H1 (cell line): Measurements from ENCODE around the gene AMOT. TPM values are rescaled to one million over a fixed set of nuclear protein-coding genes. Genes with fewer than 3 reads are reported as not detected.

ENCODE experiments used
- CTCF ChIA-PET: fragments of 300-600 bp; sonication (Branson Sonifier 250); formaldehyde crosslinking; loops from one replicate; lab custom pipeline; 2021; ENCODE audit not compliant: partially characterized antibody; lab: Charles Lee
- POLR2A ChIA-PET: fragments of 300-600 bp; sonication (Branson Sonifier 250); formaldehyde crosslinking; loops from one replicate; lab custom pipeline; 2021; ENCODE audit warnings: inconsistent platforms; ENCODE audit not compliant: partially characterized antibody; lab: Charles Lee
- DNase-seq, 2 experiments: peaks; one replicate each; pipeline versions ENCODE4 v3.0.0 to v3.0.0-alpha.2; 2010 to 2022; ENCODE audit warnings: low spot score in 2 of 2, low read depth in 1 of 2, mixed read lengths in 1 of 2
- FAIRE-seq: peaks from 2 replicates; lab custom pipeline; 2011; peaks lifted over from hg19 to GRCh38; lab: Jason Lieb, UNC
- H2AFZ ChIP-seq: 2 replicates; pipeline ENCODE4 v1.8.1; 2012; ENCODE audit warnings: low read length, inconsistent platforms
- H2AK5ac ChIP-seq: 2 replicates; pipeline ENCODE4 v1.6.1; 2013; ENCODE audit warnings: low read depth, low read length
- H2BK120ac ChIP-seq: replicated peaks from 2 replicates; pipeline ENCODE3; 2013; ENCODE audit warnings: low read depth, low read length, inconsistent platforms
- H2BK12ac ChIP-seq: 2 replicates; pipeline ENCODE4 v1.6.1; 2013; ENCODE audit warnings: low read depth, low read length
- H2BK15ac ChIP-seq: 2 replicates; pipeline ENCODE4 v1.6.1; 2013; ENCODE audit warnings: low read length
- H2BK20ac ChIP-seq: 2 replicates; pipeline ENCODE4 v1.6.1; 2013; ENCODE audit warnings: low read length
- H2BK5ac ChIP-seq: 2 replicates; pipeline ENCODE4 v1.6.1; 2013; ENCODE audit warnings: low read depth, low read length
- H3K14ac ChIP-seq: 2 replicates; pipeline ENCODE4 v1.6.1; 2013; ENCODE audit warnings: inconsistent platforms; ENCODE audit not compliant: insufficient read length
- H3K18ac ChIP-seq: 2 replicates; pipeline ENCODE4 v1.6.1; 2013; ENCODE audit warnings: low read length; ENCODE audit errors: extremely low read depth
- H3K23ac ChIP-seq: 2 replicates; pipeline ENCODE4 v1.6.1; 2013; ENCODE audit warnings: inconsistent platforms; ENCODE audit not compliant: insufficient read length
- H3K23me2 ChIP-seq: 2 replicates; pipeline ENCODE4 v1.6.1; 2013; ENCODE audit warnings: low read depth, low read length
- H3K27ac ChIP-seq: 2 replicates; pipeline ENCODE4 v1.6.1; 2011; ENCODE audit warnings: low read depth, low read length, inconsistent platforms
- H3K27me3 ChIP-seq, 4 experiments: replicated peaks in 1 of 4; 1 replicate in 1 of 4; 2 replicates in 3 of 4; pipeline versions ENCODE4 v1.6.1 to v1.8.1; 2011 to 2013; ENCODE audit warnings: low read length in 3 of 4, mild to moderate bottlenecking in 3 of 4, inconsistent platforms in 2 of 4, mixed read lengths in 2 of 4, moderate library complexity in 1 of 4; ENCODE audit not compliant: control insufficient read depth in 3 of 4, insufficient read depth in 3 of 4; ENCODE audit errors: extremely low read depth in 1 of 4
- H3K36me3 ChIP-seq, 4 experiments: 2 replicates each; pipeline versions ENCODE4 v1.6.1 to v1.8.1; 2011 to 2013; ENCODE audit warnings: mild to moderate bottlenecking in 4 of 4, low read length in 3 of 4, moderate library complexity in 2 of 4, control low read depth in 1 of 4, inconsistent platforms in 1 of 4; ENCODE audit not compliant: insufficient read depth in 4 of 4, control insufficient read depth in 2 of 4
- H3K4ac ChIP-seq: replicated peaks from 2 replicates; pipeline ENCODE3; 2013; ENCODE audit warnings: low read length, low read depth, mixed read lengths, inconsistent platforms; ENCODE audit not compliant: insufficient read length
- H3K4me1 ChIP-seq, 4 experiments: replicated peaks in 1 of 4; 1 replicate in 1 of 4; 2 replicates in 3 of 4; pipeline versions ENCODE4 v1.6.1 to v1.8.1; 2011 to 2013; ENCODE audit warnings: low read length in 3 of 4, inconsistent platforms in 2 of 4, mixed read lengths in 1 of 4; ENCODE audit not compliant: insufficient read depth in 4 of 4, control insufficient read depth in 3 of 4
- H3K4me2 ChIP-seq, 2 experiments: 2 replicates each; pipeline versions ENCODE4 v1.6.1 to v1.8.1; 2011 to 2013; ENCODE audit warnings: low read depth in 2 of 2, low read length in 2 of 2, control low read depth in 1 of 2, inconsistent platforms in 1 of 2, mild to moderate bottlenecking in 1 of 2; ENCODE audit not compliant: insufficient read depth in 1 of 2
- H3K4me3 ChIP-seq, 4 experiments: fragments of 200-600, 300-600 bp in 1 of 4; sonication (generic), shearing (Covaris generic), sonication (Bioruptor Twin) in 1 of 4; 2 replicates each; pipeline versions ENCODE4 v1.5.1 to v1.8.1; 2011 to 2016; ENCODE audit warnings: low read length in 4 of 4, low read depth in 3 of 4, control low read depth in 2 of 4, inconsistent platforms in 2 of 4, mild to moderate bottlenecking in 2 of 4, mixed read lengths in 1 of 4, moderate library complexity in 1 of 4; ENCODE audit not compliant: insufficient read depth in 2 of 4; ENCODE audit errors: extremely low read depth in 1 of 4
- H3K56ac ChIP-seq: replicated peaks from 2 replicates; pipeline ENCODE3; 2013; ENCODE audit warnings: low read depth, mild to moderate bottlenecking, mixed read lengths, low read length, inconsistent platforms; ENCODE audit not compliant: insufficient read length
- H3K79me1 ChIP-seq: 2 replicates; pipeline ENCODE4 v1.6.1; 2013; ENCODE audit warnings: low read depth, low read length, control low read depth
- H3K79me2 ChIP-seq, 2 experiments: 2 replicates each; pipeline versions ENCODE4 v1.6.1 to v1.8.1; 2012 to 2013; ENCODE audit warnings: low read length in 2 of 2, mild to moderate bottlenecking in 2 of 2, inconsistent platforms in 1 of 2; ENCODE audit not compliant: insufficient read depth in 2 of 2, control insufficient read depth in 1 of 2
- H3K9ac ChIP-seq, 4 experiments: replicated peaks in 1 of 4; 1 replicate in 1 of 4; 2 replicates in 3 of 4; pipeline versions ENCODE4 v1.6.1 to v1.8.1; 2011 to 2013; ENCODE audit warnings: low read depth in 3 of 4, low read length in 3 of 4, control low read depth in 2 of 4, mild to moderate bottlenecking in 2 of 4, moderate library complexity in 2 of 4, inconsistent platforms in 1 of 4; ENCODE audit errors: extremely low read depth in 1 of 4
- H3K9me3 ChIP-seq, 2 experiments: 2 replicates each; pipeline versions ENCODE4 v1.6.1 to v1.8.1; 2012 to 2013; ENCODE audit warnings: mild to moderate bottlenecking in 2 of 2, moderate library complexity in 2 of 2, control low read depth in 1 of 2, inconsistent platforms in 1 of 2, low read depth in 1 of 2, low read length in 1 of 2, mixed read lengths in 1 of 2; ENCODE audit not compliant: insufficient read depth in 2 of 2
- H4K20me1 ChIP-seq, 2 experiments: replicated peaks in 1 of 2; 2 replicates each; pipeline versions ENCODE3 to v1.8.1; 2011 to 2013; ENCODE audit warnings: inconsistent platforms in 2 of 2, low read length in 2 of 2, mild to moderate bottlenecking in 1 of 2; ENCODE audit not compliant: insufficient read depth in 2 of 2, control insufficient read depth in 1 of 2
- H4K5ac ChIP-seq: 2 replicates; pipeline ENCODE4 v1.6.1; 2013; ENCODE audit warnings: low read length, low read depth, mixed read lengths, inconsistent platforms; ENCODE audit not compliant: insufficient read length
- H4K8ac ChIP-seq: 2 replicates; pipeline ENCODE4 v1.8.0; 2013; ENCODE audit warnings: mild to moderate bottlenecking, moderate library complexity, low read length, inconsistent platforms; ENCODE audit not compliant: insufficient read depth; ENCODE audit errors: extremely low read depth
- H4K91ac ChIP-seq: replicated peaks from 2 replicates; pipeline ENCODE3; 2013; ENCODE audit warnings: low read length, mixed read lengths, inconsistent platforms; ENCODE audit not compliant: insufficient read length
- BRCA1 ChIP-seq: IDR thresholded peaks from 2 replicates; pipeline ENCODE4 v1.6.1; 2012; ENCODE audit warnings: low read depth, low read length, improper control_type of control experiment
- E2F6 ChIP-seq: IDR thresholded peaks from 2 replicates; pipeline ENCODE4 v1.6.1; 2012; ENCODE audit warnings: inconsistent platforms
- PHF8 ChIP-seq: fragments of 200-600 bp; sonication (generic); conservative IDR thresholded peaks from 2 replicates; pipeline ENCODE4 v1.7.1; 2012; ENCODE audit warnings: low read depth, mild to moderate bottlenecking, inconsistent platforms, low read length, moderate library complexity
- WGBS, 2 experiments: shearing (Covaris generic) in 1 of 2; methylation state at CpG; one replicate each; pipeline versions ENCODE4 v1.1.6 to v1.1.7; 2013 to 2015; ENCODE audit warnings: low lambda C conversion rate in 2 of 2, mixed read lengths in 2 of 2, inconsistent platforms in 1 of 2, low coverage in 1 of 2, missing lambda C conversion rate in 1 of 2; ENCODE audit not compliant: insufficient replicate concordance in 2 of 2, insufficient coverage in 1 of 2, insufficient read length in 1 of 2; ENCODE audit errors: extremely low coverage in 1 of 2, missing lambda C conversion rate in 1 of 2; 5-methylcytosine and 5-hydroxymethylcytosine counted together
- polyA plus RNA-seq, 7 experiments: library from polyadenylated mRNA; depleted of rRNA in 3 of 7; stranded (reverse) in 5 of 7; unstranded in 2 of 7; fragments of >200 nt in 5 of 7; fragments of 200-250 nt in 2 of 7; gene quantifications; 1 replicate in 5 of 7; 2 replicates in 1 of 7; 4 replicates in 1 of 7; pipeline versions ENCODE4 v1.2.1 to v1.2.3, GENCODE V29; 2011 to 2013; ENCODE audit warnings: missing spikeins in 2 of 7, mixed read lengths in 2 of 7
- total RNA-seq: library from RNA; stranded (reverse); fragmentation: NEBNext Ultra II Directional; extraction: Animal tissue kit (Norgen Biotek cat#: 25700); gene quantifications from 2 replicates; pipeline ENCODE4 v1.2.1, GENCODE V29; 2021

AMOT gene
- total and polyA plus RNA-seq, 2 of the 8 experiments (the other 6 are each of a cell fraction or from before 2014, with no cell fraction given), result 2.3 to 7.1 TPM

DNA sequence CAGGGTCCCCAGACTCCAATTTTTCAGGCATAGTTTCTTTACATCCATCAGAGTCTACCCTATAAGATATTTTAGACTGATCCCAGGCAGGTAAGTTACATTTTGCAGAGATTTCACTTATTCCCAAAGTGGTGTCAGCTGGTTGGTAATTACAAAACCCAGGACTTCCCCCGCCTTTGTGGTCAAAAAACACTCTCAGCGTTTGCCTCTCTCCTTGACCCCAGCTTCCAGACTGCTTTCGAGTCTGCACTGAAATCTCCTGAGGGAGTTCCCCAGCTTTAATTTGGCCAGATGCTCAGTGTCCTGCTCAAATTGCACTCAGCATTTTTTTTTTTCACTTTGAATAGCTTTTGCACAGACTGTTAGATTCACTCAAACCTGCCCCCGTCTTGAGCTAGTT is 11.2 kb upstream of the AMOT start:
- Histone ChIP-seq H2BK12ac (no peak overlapping the region), H4K8ac (no peak overlapping the region), H3K18ac (no peak overlapping the region), H3K79me2 (no peaks in the 10 kb centered on the region), H3K23me2 (no peaks in the 10 kb centered on the region), H3K4me3 (no peak overlapping the region), H2AFZ (no peak overlapping the region), H3K36me3 (no peaks in the 10 kb centered on the region), H3K23ac (no peak overlapping the region), H4K5ac (no peak overlapping the region), H3K4me2 (no peak overlapping the region), H3K4me1 (peaks cover 0 to 2% (median 0%) of the 10 kb centered on the region in 4 experiments; a peak in 2 of 7 replicates), H4K91ac (no peak overlapping the region), H3K4ac (no peak overlapping the region), H3K27ac (no peak overlapping the region), H2BK120ac (no peak overlapping the region), H2BK5ac (no peak overlapping the region), H3K79me1 (no peaks in the 10 kb centered on the region), H3K9ac (no peak overlapping the region), H3K14ac (no peak overlapping the region), H2BK15ac (no peak overlapping the region), H3K56ac (no peak overlapping the region), H2AK5ac (no peak overlapping the region), H2BK20ac (no peak overlapping the region), H3K27me3 (no peaks in the 10 kb centered on the region), H3K9me3 (peaks cover 0 to 6% of the 10 kb centered on the region in 2 experiments; a peak in 1 of 4 replicates), H4K20me1 (no peaks in the 10 kb centered on the region)
- CTCF ChIA-PET, result interaction anchor here (1.2 kb wide), 2 partner anchors 17 to 20 kb away, joined by 4 to 5 read pairs; no protein-coding TSS in a partner anchor
- TF ChIP-seq PHF8 (no peak), E2F6 (no peak), BRCA1 (no peak)
- FAIRE-seq (no peak), DNase-seq (no peak)
- POLR2A ChIA-PET, result no interaction called here
- WGBS, 2 experiments, result no CpG with 5 or more reads among the region's 4 CpGs
